ENCODE measurements around the gene TUBA4B.

Gene TUBA4B

DNA sequence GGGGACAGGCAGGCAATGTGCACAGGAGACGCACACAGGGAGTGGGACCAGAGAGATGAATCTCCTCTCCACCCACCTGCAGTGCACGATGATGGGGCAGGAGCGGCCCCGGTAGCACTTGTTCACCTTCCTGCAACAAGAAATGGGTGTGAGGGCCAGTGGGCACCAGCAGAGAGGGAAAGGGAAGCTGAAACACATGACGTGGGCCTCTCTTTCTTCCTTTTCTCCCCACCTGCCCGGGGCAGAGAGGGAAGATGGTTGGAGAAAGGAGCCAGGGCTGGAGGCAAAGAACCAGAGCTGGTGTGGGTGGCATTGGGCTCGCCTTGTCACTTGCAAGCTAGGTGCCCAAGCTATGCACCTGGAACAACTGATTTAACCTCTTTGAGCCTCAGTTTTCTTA is 38.4 kb downstream of the TUBA4B start:
- no peak for DNase-seq
- no peak overlapping the region for H2BK12ac ChIP-seq (ENCODE audit: low read length)
- no CpG with 5 or more reads among the region's 7 CpGs for WGBS (ENCODE audit: extremely low coverage, insufficient coverage, insufficient read length)

DNA sequence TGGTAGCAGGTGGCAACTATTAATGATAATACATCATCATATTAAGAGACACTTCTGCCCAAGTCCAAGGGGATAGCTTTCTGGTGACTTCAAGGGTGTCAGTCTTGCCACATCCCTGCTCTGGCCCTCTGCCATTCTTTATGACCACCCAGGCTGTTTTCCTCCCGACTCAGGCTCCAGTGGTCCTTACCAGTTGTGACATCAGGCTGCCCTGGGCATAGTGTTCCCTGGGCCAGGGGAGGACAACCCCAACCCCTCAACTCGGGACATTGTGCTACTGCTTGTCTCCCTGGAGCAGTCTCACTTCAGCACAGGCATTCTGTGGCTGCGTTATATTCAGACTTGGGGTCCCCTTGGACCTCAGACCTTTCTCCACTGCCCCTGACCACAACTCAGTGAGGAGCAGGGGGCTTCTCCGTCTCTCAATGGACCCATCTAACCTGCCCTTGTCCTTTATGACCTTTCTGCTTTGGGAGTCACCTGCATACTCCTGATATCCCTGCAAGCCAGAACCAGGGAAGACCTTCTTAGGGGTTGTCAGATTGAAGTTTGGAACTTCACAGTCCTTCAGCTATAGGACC is 39.0 kb downstream of the TUBA4B start:
- no peak overlapping the region for H3K23ac ChIP-seq (ENCODE audit: low read length)
- H2BK5ac ChIP-seq (ENCODE audit: low read depth, low read length, poor library complexity): no peak overlapping the region
- no peak overlapping the region for H3K27ac ChIP-seq (ENCODE audit: low read depth, low read length)
- H3K27me3 ChIP-seq (ENCODE audit: insufficient read depth, low read length): no peaks in the 10 kb centered on the region
- DNase-seq: no peak
- peaks cover 11 to 14% of the 10 kb centered on the region in 2 experiments for H3K4me1 ChIP-seq (ENCODE audit: control insufficient read depth in 1 of 2, insufficient read depth in 2 of 2, low read length in 2 of 2)
- WGBS (ENCODE audit: extremely low coverage, insufficient coverage, insufficient read length): no CpG with 5 or more reads among the region's 4 CpGs
- H3K9me3 ChIP-seq (ENCODE audit: insufficient read depth, low read depth, low read length): no peaks in the 10 kb centered on the region
- no peak overlapping the region for H4K12ac ChIP-seq (ENCODE audit: low read depth, low read length)
- H3K36me3 ChIP-seq (ENCODE audit: control insufficient read depth in 1 of 2, insufficient read depth in 2 of 2, low read length in 2 of 2): no peaks in the 10 kb centered on the region
- H3K4ac ChIP-seq (ENCODE audit: low read depth, low read length): no peak overlapping the region
- no peak overlapping the region for H3K4me3 ChIP-seq (ENCODE audit: low read depth, low read length)
- H3K4me2 ChIP-seq (ENCODE audit: low read length): no peak overlapping the region
- H3K14ac ChIP-seq (ENCODE audit: low read length): no peak overlapping the region
- H2BK120ac ChIP-seq (ENCODE audit: insufficient read depth, low read length, poor library complexity): no peak overlapping the region
- H3K18ac ChIP-seq (ENCODE audit: low read length): no peak overlapping the region
- H2AFZ ChIP-seq (ENCODE audit: insufficient read depth, low read length, poor library complexity): no peak overlapping the region
- H3K9ac ChIP-seq (ENCODE audit: low read length): no peak overlapping the region
- H3K79me1 ChIP-seq (ENCODE audit: low read length): peaks cover 9% of the 10 kb centered on the region
- H4K91ac ChIP-seq (ENCODE audit: low read depth, low read length): no peak overlapping the region
- H2AK5ac ChIP-seq (ENCODE audit: low read length): no peak overlapping the region
- no peak overlapping the region for H2BK12ac ChIP-seq (ENCODE audit: low read length)
- H4K8ac ChIP-seq (ENCODE audit: low read depth, low read length): no peak overlapping the region
- no peaks in the 10 kb centered on the region for H3K79me2 ChIP-seq (ENCODE audit: control insufficient read depth, insufficient read depth, low read length, poor library complexity)

More for the DNA sequence above, 38.4 kb downstream of the TUBA4B start:
- H2AFZ ChIP-seq (ENCODE audit: insufficient read depth, low read length, poor library complexity): no peak overlapping the region
- no peak overlapping the region for H2AK5ac ChIP-seq (ENCODE audit: low read length)
- H3K9me3 ChIP-seq (ENCODE audit: insufficient read depth, low read depth, low read length): no peaks in the 10 kb centered on the region
- no peak overlapping the region for H3K4me2 ChIP-seq (ENCODE audit: low read length)
- no peak overlapping the region for H2BK5ac ChIP-seq (ENCODE audit: low read depth, low read length, poor library complexity)
- H3K27me3 ChIP-seq (ENCODE audit: insufficient read depth, low read length): no peaks in the 10 kb centered on the region
- H3K14ac ChIP-seq (ENCODE audit: low read length): no peak overlapping the region
- no peak overlapping the region for H3K4me3 ChIP-seq (ENCODE audit: low read depth, low read length)
- H3K4me1 ChIP-seq (ENCODE audit: control insufficient read depth in 1 of 2, insufficient read depth in 2 of 2, low read length in 2 of 2): peaks cover 16 to 20% of the 10 kb centered on the region in 2 experiments
- no peak overlapping the region for H4K12ac ChIP-seq (ENCODE audit: low read depth, low read length)
- no peak overlapping the region for H3K18ac ChIP-seq (ENCODE audit: low read length)
- no peak overlapping the region for H3K9ac ChIP-seq (ENCODE audit: low read length)
- peaks cover 0 to 2% of the 10 kb centered on the region in 2 experiments for H3K36me3 ChIP-seq (ENCODE audit: control insufficient read depth in 1 of 2, insufficient read depth in 2 of 2, low read length in 2 of 2)
- H3K79me1 ChIP-seq (ENCODE audit: low read length): peaks cover 12% of the 10 kb centered on the region
- no peak overlapping the region for H4K8ac ChIP-seq (ENCODE audit: low read depth, low read length)
- H3K4ac ChIP-seq (ENCODE audit: low read depth, low read length): no peak overlapping the region
- H3K27ac ChIP-seq (ENCODE audit: low read depth, low read length): no peak overlapping the region
- H2BK120ac ChIP-seq (ENCODE audit: insufficient read depth, low read length, poor library complexity): no peak overlapping the region
- H4K91ac ChIP-seq (ENCODE audit: low read depth, low read length): no peak overlapping the region
- H3K23ac ChIP-seq (ENCODE audit: low read length): no peak overlapping the region
- peaks cover 2% of the 10 kb centered on the region for H3K79me2 ChIP-seq (ENCODE audit: control insufficient read depth, insufficient read depth, low read length, poor library complexity)

DNA sequence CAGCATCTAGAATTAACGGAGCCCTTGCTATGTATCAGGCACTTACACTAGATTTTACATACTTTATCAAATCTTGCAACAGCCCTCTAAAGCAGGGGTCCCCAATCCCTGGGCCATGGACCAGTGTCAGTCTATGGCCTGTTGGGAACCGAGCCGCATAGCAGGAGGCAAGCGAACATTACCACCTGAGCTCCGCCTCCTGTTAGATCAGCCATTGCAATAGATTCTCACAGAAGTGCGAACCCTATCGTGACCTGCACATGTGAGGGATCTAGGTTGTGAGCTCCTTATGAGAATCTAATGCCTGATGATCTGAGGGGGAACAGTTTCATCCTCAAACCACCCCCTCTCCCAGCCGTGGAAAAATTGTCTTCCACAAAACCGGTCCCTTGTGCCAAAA is 39.6 kb downstream of the TUBA4B start:
- Histone ChIP-seq H3K4me2 (ENCODE audit: low read length) (no peak overlapping the region), H3K4me1 (ENCODE audit: control insufficient read depth in 1 of 2, insufficient read depth in 2 of 2, low read length in 2 of 2) (peaks cover 7 to 11% of the 10 kb centered on the region in 2 experiments), H2BK120ac (ENCODE audit: insufficient read depth, low read length, poor library complexity) (no peak overlapping the region), H3K9me3 (ENCODE audit: insufficient read depth, low read depth, low read length) (no peaks in the 10 kb centered on the region), H3K27me3 (ENCODE audit: insufficient read depth, low read length) (no peaks in the 10 kb centered on the region), H4K91ac (ENCODE audit: low read depth, low read length) (no peak overlapping the region), H3K27ac (ENCODE audit: low read depth, low read length) (no peak overlapping the region), H4K8ac (ENCODE audit: low read depth, low read length) (no peak overlapping the region), H3K14ac (ENCODE audit: low read length) (no peak overlapping the region), H2AFZ (ENCODE audit: insufficient read depth, low read length, poor library complexity) (no peak overlapping the region), H3K18ac (ENCODE audit: low read length) (no peak overlapping the region), H3K23ac (ENCODE audit: low read length) (no peak overlapping the region), H4K12ac (ENCODE audit: low read depth, low read length) (no peak overlapping the region), H2AK5ac (ENCODE audit: low read length) (no peak overlapping the region), H3K4me3 (ENCODE audit: low read depth, low read length) (no peak overlapping the region), H3K9ac (ENCODE audit: low read length) (no peak overlapping the region), H3K79me2 (ENCODE audit: control insufficient read depth, insufficient read depth, low read length, poor library complexity) (no peaks in the 10 kb centered on the region), H3K36me3 (ENCODE audit: control insufficient read depth in 1 of 2, insufficient read depth in 2 of 2, low read length in 2 of 2) (no peaks in the 10 kb centered on the region), H2BK12ac (ENCODE audit: low read length) (no peak overlapping the region), H2BK5ac (ENCODE audit: low read depth, low read length, poor library complexity) (no peak overlapping the region), H3K79me1 (ENCODE audit: low read length) (peaks cover 7% of the 10 kb centered on the region), H3K4ac (ENCODE audit: low read depth, low read length) (no peak overlapping the region)
- no CpG with 5 or more reads among the region's 9 CpGs for WGBS (ENCODE audit: extremely low coverage, insufficient coverage, insufficient read length)
- DNase-seq: no peak

DNA sequence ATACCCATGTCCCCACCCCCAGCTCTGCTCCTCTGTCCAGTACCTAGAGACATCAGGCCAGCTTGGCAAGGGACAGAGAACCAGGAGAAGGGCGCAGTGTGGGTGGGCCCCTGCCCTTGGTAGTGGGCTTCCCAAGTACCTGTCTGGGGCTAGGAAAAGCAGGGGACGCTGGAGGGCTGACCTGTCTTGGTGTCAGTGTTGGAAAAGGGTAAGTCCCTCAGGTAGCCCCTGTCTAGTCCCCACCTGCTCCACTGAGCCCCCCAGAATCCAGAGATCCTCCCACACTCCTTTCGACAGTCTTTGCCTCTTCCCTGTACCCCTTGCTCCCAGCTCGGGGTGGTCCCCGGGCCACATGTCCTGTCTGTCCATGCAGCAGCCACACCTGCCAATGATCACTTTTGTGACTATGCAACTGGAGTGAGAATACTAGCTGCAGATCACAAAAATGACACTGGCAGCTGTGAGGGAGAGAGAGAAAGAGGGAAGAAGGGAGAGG is 40.7 kb downstream of the TUBA4B start:
- Histone ChIP-seq H3K9me3 (ENCODE audit: insufficient read depth, low read depth, low read length) (no peaks in the 10 kb centered on the region), H4K91ac (ENCODE audit: low read depth, low read length) (no peak overlapping the region), H3K4ac (ENCODE audit: low read depth, low read length) (no peak overlapping the region), H4K12ac (ENCODE audit: low read depth, low read length) (no peak overlapping the region), H2BK12ac (ENCODE audit: low read length) (no peak overlapping the region), H2AK5ac (ENCODE audit: low read length) (no peak overlapping the region), H3K79me2 (ENCODE audit: control insufficient read depth, insufficient read depth, low read length, poor library complexity) (no peaks in the 10 kb centered on the region), H3K4me3 (ENCODE audit: low read depth, low read length) (no peak overlapping the region), H3K9ac (ENCODE audit: low read length) (no peak overlapping the region), H2BK120ac (ENCODE audit: insufficient read depth, low read length, poor library complexity) (no peak overlapping the region), H3K18ac (ENCODE audit: low read length) (no peak overlapping the region), H4K8ac (ENCODE audit: low read depth, low read length) (no peak overlapping the region), H3K4me1 (ENCODE audit: control insufficient read depth in 1 of 2, insufficient read depth in 2 of 2, low read length in 2 of 2) (peaks cover 4% of the 10 kb centered on the region in 2 experiments), H3K27me3 (ENCODE audit: insufficient read depth, low read length) (no peaks in the 10 kb centered on the region), H3K23ac (ENCODE audit: low read length) (no peak overlapping the region), H3K14ac (ENCODE audit: low read length) (no peak overlapping the region), H3K27ac (ENCODE audit: low read depth, low read length) (no peak overlapping the region), H2BK5ac (ENCODE audit: low read depth, low read length, poor library complexity) (no peak overlapping the region), H3K79me1 (ENCODE audit: low read length) (peaks cover 4% of the 10 kb centered on the region), H3K36me3 (ENCODE audit: control insufficient read depth in 1 of 2, insufficient read depth in 2 of 2, low read length in 2 of 2) (no peaks in the 10 kb centered on the region), H2AFZ (ENCODE audit: insufficient read depth, low read length, poor library complexity) (no peak overlapping the region), H3K4me2 (ENCODE audit: low read length) (no peak overlapping the region)
- no CpG with 5 or more reads among the region's 5 CpGs for WGBS (ENCODE audit: extremely low coverage, insufficient coverage, insufficient read length)
- no peak for DNase-seq

Data from trophoblast cell (in vitro differentiated cells and primary cell).